NCI-H2029 (cell line): Measurements from ENCODE around the gene GZMB.
"Not testable (repeated sequence)": the region's sequence is repeated elsewhere in the genome, so short reads cannot be mapped to it uniquely, and the experiment has no call there.

ENCODE experiments used
- DNase-seq: peaks from one replicate; lab custom pipeline; 2025; lab: John Stamatoyannopoulos, UW

The GZMB gene

DNA sequence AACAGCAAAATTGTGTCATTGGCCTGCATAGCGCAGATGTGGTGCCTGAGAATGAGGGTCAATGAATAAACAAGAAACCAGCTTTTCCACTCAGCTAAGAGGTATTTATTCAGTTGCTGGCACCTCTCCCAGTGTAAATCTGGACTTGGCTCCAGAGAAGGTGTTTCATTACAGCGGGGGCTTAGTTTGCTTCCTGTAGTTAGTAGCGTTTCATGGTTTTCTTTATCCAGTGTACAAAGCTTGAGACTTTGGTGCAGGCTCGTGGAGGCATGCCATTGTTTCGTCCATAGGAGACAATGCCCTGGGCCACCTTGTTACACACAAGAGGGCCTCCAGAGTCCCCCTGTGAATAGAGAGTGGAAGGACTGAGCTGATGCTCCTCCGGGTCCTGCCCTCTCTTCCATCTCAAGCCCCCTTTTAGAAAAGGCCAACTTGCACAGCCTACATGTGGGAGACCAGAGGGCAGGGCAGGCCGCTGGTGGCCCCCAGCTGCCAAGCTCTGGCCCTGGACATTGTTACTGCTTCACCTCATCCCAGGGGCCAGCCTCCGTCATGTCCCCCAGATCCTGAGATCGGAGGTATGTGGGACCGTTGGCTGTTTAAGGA, 3.0 kb downstream of the GZMB start:
- DNase-seq, result peak; percentile 83

GRCh38 chr14:24630087-24630871, 3.7 kb downstream of the GZMB start:
- no peak for DNase-seq

DNA sequence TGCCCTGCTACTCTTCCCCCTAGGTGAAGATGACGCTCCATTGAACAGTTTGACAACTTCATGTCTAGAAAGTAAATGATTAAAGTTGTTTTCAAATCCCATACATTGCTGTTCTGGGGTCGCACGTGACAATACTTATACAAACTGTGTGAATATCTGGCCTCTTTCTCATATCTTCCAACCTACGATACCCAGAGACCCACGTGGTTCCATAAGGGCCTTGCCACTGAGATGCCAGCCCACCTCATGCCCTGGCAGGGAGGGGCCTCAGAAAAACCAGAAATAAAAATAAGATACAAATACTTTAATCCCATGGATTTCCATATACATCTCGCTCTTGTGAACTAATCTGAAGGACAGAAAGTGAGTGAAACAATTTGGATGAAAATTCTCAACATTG, 4.5 kb downstream of the GZMB start:
- no peak for DNase-seq

DNA sequence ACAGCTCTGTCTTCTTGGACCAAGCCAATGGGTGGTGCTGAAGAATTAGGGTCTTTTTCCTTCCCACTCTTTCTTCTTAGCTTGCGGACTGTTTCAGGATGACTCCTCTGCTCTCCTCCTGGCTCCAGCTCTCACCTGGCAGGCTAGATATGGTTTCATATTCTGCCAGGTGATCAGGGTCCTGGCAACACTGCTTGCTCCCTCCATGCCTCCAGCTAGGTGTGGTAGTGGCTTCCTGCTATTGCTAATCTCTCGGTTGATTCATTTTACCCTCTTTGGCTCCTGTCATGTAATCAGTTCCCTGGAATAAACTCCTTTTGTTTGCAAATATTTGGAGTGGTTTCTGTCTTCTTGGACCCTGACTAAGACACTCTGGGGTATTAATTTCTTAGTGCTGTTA, 20.2 kb downstream of the GZMB start:
- DNase-seq, result no peak

DNA sequence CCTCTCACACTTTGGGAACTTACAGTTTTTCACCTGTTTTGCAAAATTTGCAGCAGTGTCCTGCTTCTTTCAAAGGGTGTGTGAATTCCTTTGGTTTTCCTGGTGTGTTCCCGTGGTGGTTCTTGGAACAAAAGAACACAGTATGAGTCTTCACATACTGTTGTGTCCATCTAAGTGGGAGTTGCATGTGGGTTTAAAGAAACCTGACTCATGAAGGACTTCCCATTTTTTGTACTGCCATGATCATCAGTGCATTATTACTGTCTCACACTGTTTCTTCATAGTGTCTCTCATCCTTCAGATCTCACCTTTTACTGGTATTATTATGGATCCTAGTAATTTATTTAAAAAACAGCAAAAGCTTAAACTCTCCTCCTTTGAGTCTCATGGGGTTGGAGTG, 20.7 kb downstream of the GZMB start:
- DNase-seq, result no peak

DNA sequence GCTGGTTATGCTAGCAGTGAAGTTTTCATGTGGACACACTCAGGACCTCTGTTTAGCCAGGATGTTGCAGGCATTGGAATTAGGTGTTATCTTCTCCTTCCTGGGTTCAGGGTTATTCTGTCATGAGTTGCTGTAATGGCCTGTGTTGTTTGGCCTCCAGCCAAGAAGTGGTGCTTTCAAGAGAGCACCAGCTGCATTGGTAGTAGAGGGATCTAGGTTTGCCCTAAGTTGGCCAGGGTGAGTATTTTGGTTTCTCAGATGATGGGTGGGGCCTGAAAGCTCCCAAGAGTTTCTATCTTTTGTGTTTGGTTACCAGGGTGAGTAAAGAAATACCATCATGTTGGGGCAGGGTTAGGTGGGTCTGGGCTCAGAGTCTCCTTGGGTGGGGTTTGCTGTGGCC, 21.8 kb downstream of the GZMB start:
- peak; percentile 48 for DNase-seq

DNA sequence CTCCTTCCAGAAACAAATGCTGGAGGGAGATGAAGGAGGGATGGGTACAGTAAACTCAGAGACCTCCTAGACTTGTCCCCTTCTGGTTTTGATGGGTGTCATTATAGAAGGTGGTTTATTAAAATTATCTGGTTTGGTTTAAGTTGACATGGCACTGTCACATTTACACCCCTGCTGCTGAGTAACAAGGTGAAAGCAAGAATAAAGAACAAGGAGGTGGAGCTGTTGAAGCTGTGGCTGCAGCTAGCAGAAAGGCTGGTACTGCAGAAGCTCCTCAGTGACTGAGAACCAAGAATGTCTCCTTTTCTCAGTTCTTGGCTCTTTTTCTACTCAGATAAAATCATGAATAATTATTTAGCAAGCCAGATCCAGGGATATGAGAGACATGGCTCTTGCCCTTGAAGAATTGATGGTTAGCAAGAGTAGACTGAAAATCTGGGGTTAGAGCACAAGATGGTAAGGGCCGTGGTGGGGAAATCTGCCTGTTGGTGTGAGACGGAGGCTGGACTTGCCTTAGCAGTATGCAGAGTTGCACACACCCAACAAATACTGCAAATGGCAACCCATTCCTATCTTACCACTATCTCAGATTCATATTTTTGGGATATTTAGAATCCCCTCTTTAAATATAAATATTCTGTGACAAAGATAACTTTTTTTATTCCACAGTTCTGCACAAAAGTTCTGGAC, 24.2 kb downstream of the GZMB start, which contains the start of gene GZMH:
Gene GZMH, minus strand, starts transcription at position 31 of the 690 bp plus-strand sequence. CDS start 72 bp downstream, outside the sequence.
- DNase-seq, result no peak

- DNase-seq, result no peak
Measured at GRCh38 chr14:24607635-24608514, 26.1 kb downstream of the GZMB start.

GRCh38 chr14:24607081-24607480, 26.9 kb downstream of the GZMB start:
- DNase-seq, result no peak

DNA sequence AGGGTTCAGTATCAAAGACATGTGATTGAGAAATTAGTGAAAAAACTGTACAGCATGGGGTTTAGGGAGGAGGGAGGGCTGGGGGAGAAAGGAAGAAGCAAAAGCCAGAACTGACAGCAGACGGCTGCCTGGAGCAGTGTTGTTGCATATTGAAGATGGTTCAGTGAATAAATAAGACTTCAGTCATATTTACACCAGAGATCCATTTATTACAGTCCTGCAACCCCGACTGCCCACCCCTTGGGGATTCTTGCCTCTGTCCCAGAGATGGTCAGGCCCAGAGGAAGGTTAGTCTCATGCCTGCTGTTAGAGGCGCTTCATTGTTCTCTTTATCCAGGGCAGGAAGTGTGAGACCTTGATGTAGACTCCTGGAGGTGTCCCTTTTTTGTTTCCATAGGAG, 27.7 kb downstream of the GZMB start:
- no peak for DNase-seq

DNA sequence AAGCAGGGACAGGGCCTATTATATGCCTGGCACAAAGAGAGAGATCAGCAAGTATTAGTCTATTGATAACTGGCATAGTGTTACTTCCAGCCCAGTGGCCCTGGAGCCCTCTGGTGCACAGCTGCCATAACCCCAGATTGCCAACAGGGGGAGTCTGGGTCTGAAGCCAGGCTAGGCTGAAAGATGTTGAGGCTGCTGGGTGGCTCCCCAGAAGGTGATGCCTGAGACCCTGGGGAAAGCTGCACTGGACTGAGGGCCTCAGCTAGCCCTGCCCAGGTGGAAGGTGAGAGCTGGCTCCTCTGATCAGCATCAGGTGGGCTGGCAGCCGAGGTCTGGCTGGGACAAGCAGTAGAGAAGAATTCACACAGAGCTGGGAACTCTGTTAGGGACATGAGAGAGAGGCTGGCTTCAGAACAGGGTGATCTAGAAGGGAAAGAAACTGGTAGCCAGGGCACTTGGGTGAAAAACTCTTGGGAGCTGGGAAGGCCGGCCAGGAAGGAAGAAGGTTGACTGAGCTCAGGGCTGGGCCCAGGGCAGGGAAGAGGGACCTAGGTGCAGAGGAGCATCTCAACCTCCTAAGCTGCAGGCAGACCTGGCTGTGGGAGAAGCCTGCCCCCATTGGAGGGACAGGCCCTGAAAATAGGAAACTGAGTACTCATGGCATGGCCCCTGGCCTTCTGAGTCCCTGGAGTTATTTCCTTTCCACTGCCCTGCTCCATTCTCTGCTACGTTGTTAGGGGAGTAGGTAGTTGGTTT, 28.4 kb downstream of the GZMB start:
- no peak for DNase-seq

GRCh38 chr14:24597403-24597802, 36.6 kb downstream of the GZMB start:
- DNase-seq, result no peak

GRCh38 chr14:24595073-24595808, 38.7 kb downstream of the GZMB start:
- DNase-seq, result no peak

DNA sequence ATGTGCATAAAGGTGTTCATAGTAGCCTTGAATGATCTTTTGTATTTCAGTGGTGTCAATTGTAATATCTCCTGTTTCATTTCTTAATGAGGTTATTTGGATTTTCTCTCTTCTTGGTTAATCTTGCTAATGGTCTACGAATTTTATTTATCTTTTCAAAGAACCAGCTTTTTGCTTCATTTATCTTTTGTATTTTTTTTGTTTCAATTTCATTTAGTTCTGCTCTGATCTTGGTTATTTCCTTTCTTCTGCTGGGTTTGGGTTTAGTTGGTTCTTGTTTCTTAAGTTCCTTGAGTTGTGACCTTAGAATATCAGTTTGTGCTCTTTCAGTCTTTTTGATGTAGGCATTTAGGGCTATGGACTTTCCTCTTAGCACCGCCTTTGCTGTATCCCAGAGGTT, 43.0 kb downstream of the GZMB start:
- DNase-seq, result not testable (repeated sequence)

DNA sequence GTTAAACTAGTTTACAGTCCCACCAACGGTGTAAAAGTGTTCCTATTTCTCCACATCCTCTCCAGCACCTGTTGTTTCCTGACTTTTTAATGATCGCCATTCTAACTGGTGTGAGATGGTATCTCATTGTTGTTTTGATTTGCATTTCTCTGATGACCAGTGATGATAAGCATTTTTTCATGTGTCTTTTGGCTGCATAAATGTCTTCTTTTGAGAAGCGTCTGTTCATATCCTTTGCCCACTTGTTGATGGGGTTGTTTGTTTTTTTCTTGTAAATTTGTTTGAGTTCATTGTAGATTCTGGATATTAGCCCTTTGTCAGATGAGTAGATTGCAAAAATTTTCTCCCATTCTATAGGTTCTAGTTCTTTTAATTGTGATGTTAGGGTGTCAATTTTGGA, 49.6 kb downstream of the GZMB start:
- not testable (repeated sequence) for DNase-seq
